ENCODE measurements around the gene SKOR1. TPM values are rescaled to one million over a fixed set of nuclear protein-coding genes. Genes with fewer than 3 reads are reported as not detected.

SKOR1 gene
- total RNA-seq, 1 donor from 2014 or later, result 0.48 TPM

DNA sequence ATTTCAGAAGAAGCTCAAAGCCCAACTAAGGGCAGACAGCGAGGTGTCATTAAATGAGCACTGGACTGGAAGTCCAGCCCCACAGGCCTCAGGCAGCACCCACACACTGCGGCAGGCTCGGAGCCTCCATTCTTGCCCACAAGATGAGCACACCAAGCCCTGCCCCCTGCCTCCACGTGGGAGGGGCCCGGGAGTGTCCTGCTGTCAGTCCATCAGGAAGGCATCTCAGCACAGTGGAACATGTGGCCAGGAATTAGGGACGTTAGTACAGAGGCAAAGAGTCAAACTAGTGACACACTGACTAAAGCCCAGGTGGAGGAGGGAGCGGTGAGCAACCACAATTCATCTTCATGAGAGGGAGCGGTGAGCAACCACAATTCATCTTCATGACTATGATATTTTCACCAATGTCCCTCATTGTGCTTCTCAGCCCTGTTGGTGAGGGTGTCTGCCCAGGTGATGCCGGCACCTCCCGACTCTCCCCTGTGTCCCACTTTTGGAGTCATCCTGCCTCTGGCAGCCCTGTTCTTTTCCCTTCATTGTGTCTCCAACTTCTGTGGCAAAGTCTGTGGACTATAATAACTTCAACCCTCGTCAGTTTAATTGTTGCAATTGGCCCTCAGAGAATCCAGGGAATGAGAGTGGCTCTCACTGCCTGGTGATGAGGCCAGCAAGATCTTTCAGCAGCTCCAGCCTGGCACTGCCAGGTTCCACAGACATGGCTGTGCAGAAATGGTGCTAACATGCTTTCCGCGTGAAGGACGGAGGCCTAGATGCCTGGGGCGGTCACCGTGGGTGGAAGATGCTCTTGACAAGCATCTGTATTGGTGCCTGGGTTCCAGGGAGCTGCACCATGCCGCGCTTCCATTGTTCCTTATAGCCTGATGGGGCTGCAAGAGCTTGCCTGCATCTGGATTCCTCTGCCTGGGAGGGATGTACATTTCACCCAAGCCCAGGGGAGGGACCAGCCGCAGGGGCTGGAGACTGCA lies 23.1 kb upstream of the SKOR1 start:
- H3K4me1 Mint-ChIP-seq (ENCODE audit: unreplicated experiment), result peaks cover 9% of the 10 kb centered on the region
- peak; percentile 75 for DNase-seq (ENCODE audit: extremely low spot score, unreplicated experiment)
- no peak overlapping the region for H3K4me3 Mint-ChIP-seq (ENCODE audit: unreplicated experiment)
- H3K27ac Mint-ChIP-seq (ENCODE audit: unreplicated experiment), result no peak overlapping the region
- TF ChIP-seq, protein P1, sequence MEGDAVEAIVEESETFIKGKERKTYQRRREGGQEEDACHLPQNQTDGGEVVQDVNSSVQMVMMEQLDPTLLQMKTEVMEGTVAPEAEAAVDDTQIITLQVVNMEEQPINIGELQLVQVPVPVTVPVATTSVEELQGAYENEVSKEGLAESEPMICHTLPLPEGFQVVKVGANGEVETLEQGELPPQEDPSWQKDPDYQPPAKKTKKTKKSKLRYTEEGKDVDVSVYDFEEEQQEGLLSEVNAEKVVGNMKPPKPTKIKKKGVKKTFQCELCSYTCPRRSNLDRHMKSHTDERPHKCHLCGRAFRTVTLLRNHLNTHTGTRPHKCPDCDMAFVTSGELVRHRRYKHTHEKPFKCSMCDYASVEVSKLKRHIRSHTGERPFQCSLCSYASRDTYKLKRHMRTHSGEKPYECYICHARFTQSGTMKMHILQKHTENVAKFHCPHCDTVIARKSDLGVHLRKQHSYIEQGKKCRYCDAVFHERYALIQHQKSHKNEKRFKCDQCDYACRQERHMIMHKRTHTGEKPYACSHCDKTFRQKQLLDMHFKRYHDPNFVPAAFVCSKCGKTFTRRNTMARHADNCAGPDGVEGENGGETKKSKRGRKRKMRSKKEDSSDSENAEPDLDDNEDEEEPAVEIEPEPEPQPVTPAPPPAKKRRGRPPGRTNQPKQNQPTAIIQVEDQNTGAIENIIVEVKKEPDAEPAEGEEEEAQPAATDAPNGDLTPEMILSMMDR (IDR thresholded peaks at IDR 0.05), result no peak
- no peaks in the 10 kb centered on the region for H3K36me3 Mint-ChIP-seq (ENCODE audit: unreplicated experiment)
- no peaks in the 10 kb centered on the region for H3K27me3 Mint-ChIP-seq (ENCODE audit: unreplicated experiment)
- no peaks in the 10 kb centered on the region for H3K9me3 Mint-ChIP-seq (ENCODE audit: unreplicated experiment)

DNA sequence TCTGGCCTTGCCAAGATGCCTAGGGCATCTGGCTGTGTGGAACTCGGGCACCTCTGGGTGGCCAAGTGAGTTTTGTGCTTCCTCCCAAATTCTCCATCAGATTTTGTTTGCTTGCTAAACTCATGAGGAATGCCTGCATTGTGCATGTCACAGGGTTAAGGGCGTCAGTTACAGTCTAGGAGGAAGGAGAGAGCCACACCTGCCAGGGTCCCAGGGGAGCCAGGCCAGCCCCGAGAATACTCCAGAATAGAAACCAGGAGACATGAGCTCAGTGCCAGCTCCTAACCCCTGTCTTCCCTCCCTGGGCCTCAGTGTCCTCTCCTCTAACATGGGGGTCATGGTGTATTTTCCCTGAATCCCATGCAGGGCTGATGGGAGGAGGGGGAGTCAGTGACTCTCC lies 22.0 kb upstream of the SKOR1 start:
- no peaks in the 10 kb centered on the region for H3K9me3 Mint-ChIP-seq (ENCODE audit: unreplicated experiment)
- peaks cover 2% of the 10 kb centered on the region for H3K36me3 Mint-ChIP-seq (ENCODE audit: unreplicated experiment)
- H3K4me3 Mint-ChIP-seq (ENCODE audit: unreplicated experiment), result no peak overlapping the region
- DNase-seq (ENCODE audit: extremely low spot score, unreplicated experiment), result peak; percentile 51
- H3K27me3 Mint-ChIP-seq (ENCODE audit: unreplicated experiment), result no peaks in the 10 kb centered on the region
- H3K27ac Mint-ChIP-seq (ENCODE audit: unreplicated experiment), result no peak overlapping the region
- TF ChIP-seq, protein P1 (IDR thresholded peaks at IDR 0.05), result no peak
- peaks cover 9% of the 10 kb centered on the region for H3K4me1 Mint-ChIP-seq (ENCODE audit: unreplicated experiment)

DNA sequence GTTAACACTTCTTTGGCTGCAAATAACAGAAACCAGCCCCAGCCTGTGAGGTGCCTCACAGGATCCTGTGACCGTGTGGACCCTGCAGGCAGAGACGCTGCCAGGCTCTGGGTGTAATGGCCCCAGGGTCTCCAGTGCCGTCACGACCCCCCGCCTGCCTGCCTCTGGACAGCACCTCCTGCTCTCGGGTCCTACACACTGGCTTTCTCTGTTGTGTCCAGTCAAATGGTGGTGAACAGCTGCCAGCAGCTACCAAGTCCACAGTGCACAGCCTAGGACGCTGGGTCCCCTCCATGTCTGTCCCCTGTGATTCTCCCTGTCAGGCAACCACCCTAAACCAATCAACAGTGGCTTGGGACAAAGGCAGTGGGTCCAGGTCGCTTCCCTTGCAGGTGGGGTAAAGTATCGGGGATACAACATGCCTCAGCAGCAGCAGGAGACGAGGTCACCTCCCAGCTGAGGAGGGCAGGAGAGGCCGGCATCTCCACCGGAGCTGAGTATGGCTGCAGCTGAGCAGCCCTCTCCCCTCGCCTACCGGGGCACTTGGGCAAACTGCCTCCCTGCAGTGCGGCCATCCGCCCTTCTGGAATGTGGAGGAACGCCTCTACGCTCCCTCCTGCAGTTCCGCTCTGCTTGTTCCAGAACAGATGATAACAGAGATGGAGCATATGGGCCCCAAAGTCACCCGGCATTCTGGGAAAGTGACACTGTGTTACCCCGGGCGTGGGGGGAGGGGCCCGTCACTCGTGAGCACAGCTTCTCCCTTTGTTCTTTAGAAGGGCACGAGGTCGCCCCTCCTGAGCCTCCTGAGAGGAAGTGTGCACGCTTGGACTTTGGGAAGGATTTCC lies 21.1 kb upstream of the SKOR1 start:
- H3K36me3 Mint-ChIP-seq (ENCODE audit: unreplicated experiment), result peaks cover 2% of the 10 kb centered on the region
- no peaks in the 10 kb centered on the region for H3K9me3 Mint-ChIP-seq (ENCODE audit: unreplicated experiment)
- peak; percentile 81 for DNase-seq (ENCODE audit: extremely low spot score, unreplicated experiment)
- H3K27me3 Mint-ChIP-seq (ENCODE audit: unreplicated experiment), result no peaks in the 10 kb centered on the region
- peaks cover 9% of the 10 kb centered on the region for H3K4me1 Mint-ChIP-seq (ENCODE audit: unreplicated experiment)
- TF ChIP-seq, protein P1 (IDR thresholded peaks at IDR 0.05), result no peak
- H3K4me3 Mint-ChIP-seq (ENCODE audit: unreplicated experiment), result no peak overlapping the region
- H3K27ac Mint-ChIP-seq (ENCODE audit: unreplicated experiment), result no peak overlapping the region

DNA sequence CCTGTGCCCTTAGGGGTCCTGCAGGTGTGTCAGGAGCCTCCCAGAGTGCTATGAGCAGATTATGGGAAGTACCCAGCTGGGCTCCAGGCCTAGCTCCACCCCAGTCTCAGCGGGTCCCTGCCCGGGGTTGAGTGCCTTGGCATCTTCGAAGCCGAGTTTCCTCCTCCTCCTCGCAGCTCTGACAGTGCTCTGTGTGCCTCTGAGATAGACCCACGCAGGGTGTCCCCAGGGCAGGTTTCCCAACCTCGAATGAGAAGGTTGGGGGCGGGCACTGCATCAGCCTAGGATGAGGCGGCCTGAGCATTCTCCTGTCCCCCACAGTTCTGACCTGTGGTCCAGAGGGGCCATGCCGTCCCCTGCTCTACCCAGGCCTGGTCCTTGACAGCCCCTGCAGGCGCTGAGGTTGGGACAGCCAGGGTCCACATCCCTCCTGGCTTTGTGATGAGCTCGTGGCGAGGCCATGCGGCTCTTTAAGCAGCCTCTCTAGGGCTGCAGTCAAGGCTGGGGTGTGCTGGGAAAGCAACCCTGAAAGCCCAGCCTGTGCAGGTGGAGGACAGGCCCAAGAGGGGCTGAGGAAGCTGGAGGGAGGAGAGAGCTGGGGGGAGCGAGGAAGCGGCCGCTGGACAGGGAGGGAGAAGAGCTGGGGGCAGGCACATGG lies 20.2 kb upstream of the SKOR1 start:
- Mint-ChIP-seq H3K27ac (ENCODE audit: unreplicated experiment) (no peak overlapping the region), H3K36me3 (ENCODE audit: unreplicated experiment) (peaks cover 2% of the 10 kb centered on the region), H3K4me1 (ENCODE audit: unreplicated experiment) (peaks cover 9% of the 10 kb centered on the region), H3K4me3 (ENCODE audit: unreplicated experiment) (no peak overlapping the region), H3K9me3 (ENCODE audit: unreplicated experiment) (no peaks in the 10 kb centered on the region), H3K27me3 (ENCODE audit: unreplicated experiment) (no peaks in the 10 kb centered on the region)
- DNase-seq (ENCODE audit: extremely low spot score, unreplicated experiment), result peak; percentile 49
- TF ChIP-seq, protein P1 (IDR thresholded peaks at IDR 0.05), result no peak

Measured in osteocyte (in vitro differentiated cells).